NCI-H526 (cell line): Measurements from ENCODE around the gene RAG2.

Experiments used
- DNase-seq, 2 experiments: peaks; one replicate each; lab custom pipeline; 2025; lab: John Stamatoyannopoulos, UW

The RAG2 gene

DNA sequence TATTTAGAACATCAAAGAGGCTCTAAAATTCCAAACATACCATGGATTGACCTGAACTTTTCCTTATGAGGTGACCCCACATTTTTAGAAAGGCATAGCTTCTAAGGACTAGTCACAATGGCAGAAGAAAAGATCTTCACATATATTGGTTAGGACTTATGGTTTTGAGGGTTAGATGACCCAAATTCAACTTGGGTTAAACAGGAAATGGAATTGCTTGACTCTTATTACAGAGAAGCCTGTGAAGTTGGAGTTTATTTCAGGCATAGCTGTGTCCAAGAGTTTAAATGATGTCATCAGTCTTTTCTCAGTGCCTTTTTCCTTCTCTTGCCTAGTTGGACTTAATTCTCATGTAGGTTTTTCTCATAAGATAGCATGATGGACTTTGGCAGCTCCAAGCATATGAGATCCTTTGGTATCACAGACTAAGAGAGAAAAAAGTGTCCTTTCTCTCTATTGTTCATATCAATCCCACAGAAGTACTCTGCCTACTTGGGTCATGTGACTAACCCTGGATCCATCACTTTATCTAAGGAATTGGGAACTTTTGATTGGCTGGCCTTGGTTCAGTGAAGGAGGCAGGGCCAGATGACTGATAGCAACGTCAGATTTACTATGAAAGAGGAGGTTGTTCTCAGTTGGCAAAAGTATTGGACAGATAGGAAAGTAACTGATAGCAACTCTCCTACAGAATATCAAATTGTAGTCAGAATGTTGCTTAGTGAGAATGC lies 47.5 kb downstream of the RAG2 start:
- DNase-seq = no peak
